ENCODE results near the gene FHDC1.
"Not testable (repeated sequence)": the region's sequence is repeated elsewhere in the genome, so short reads cannot be mapped to it uniquely, and the experiment has no call there.

Gene FHDC1, protein sequence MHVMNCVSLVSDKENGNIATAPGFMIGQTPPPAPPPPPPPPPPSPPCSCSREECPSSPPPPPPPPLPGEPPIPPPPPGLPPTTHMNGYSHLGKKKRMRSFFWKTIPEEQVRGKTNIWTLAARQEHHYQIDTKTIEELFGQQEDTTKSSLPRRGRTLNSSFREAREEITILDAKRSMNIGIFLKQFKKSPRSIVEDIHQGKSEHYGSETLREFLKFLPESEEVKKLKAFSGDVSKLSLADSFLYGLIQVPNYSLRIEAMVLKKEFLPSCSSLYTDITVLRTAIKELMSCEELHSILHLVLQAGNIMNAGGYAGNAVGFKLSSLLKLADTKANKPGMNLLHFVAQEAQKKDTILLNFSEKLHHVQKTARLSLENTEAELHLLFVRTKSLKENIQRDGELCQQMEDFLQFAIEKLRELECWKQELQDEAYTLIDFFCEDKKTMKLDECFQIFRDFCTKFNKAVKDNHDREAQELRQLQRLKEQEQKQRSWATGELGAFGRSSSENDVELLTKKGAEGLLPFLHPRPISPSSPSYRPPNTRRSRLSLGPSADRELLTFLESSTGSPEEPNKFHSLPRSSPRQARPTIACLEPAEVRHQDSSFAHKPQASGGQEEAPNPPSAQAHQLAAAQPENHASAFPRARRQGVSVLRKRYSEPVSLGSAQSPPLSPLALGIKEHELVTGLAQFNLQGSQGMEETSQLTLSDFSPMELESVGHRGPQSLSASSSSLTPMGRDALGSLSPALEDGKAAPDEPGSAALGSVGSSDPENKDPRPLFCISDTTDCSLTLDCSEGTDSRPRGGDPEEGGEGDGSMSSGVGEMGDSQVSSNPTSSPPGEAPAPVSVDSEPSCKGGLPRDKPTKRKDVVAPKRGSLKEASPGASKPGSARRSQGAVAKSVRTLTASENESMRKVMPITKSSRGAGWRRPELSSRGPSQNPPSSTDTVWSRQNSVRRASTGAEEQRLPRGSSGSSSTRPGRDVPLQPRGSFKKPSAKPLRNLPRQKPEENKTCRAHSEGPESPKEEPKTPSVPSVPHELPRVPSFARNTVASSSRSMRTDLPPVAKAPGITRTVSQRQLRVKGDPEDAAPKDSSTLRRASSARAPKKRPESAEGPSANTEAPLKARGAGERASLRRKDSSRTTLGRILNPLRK

DNA sequence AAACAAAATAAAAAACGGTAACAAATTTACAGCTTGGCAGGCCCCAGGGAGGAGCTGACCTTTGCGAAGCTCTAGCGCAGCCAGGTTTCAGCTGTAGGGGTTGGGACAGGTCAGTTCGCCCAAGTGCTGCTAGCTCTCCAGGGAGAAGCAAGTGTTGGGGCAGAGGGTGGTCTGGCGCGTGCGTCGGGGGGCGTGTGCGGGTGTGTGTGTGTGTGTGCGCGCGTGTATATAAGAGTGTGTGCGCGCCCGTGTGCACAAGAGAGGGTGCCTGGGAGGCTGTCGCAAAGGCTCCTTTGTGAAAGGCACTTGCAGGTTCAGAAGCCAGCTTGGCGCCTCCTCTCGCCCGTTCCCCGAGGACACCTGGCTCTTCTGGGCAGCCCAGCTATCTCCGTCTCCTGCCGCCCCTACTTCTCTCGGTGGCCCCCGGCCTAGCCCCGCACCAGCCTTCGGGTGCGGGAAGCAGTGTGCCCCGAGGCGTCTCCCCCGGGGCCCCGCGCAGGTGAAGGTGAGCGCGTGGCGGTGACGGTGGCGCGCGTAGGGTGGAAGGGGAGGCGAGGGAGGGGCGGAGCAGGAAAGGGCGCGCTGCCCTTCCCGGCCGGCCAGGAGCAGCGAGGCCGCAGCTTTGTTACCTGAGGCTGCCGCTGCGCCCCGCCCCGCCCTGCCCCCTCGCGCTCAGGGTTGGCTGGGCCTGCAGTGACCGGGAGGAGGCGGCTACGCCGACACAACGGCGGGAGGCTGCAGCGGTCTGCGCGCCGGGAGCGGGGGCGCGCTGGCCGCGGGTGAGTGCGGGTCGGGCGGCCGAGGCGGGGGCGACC lies at the start of gene FHDC1:
TSS of gene FHDC1 (plus strand) at position 693 of the 815 bp plus-strand sequence. CDS start 6,735 bp downstream, outside the sequence.
- DNase-seq = no peak

DNA sequence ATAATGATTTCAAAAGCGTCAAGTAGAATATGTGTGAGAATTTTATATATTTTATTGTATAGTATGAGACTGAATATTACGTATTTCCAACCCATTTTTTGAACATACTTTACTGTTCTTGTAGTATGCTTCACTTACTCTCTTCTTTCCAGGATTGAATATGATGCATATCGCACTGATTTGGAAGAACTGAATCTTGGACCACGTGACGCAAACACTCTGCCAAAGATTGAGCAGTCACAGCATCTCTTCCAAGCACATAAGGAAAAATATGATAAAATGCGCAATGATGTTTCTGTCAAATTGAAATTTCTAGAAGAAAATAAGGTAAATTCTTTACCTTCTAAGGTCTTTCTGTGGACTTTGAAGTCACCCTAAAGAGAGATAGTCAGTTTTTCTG lies 48.1 kb upstream of the FHDC1 start:
- no peak for DNase-seq

DNA sequence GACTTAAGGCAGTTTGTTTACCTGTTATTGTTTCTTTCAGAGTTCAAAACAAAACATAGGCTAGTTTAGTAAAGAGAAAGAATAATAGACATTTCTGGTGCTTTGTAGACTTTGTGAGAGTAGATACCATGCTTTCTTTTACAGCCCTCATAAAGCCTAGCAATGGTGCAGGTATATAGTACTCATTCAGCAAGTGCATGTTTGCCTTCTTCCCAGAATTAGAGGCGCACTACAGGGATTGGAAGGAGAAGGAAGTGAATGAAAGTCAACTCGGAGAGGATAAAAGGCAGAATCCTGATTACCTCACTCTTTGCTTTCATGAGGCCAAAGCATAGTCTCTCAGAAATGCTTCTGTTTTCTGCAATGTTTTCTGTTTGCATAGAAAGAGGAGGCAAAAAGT lies 43.1 kb upstream of the FHDC1 start:
- no peak for DNase-seq

DNA sequence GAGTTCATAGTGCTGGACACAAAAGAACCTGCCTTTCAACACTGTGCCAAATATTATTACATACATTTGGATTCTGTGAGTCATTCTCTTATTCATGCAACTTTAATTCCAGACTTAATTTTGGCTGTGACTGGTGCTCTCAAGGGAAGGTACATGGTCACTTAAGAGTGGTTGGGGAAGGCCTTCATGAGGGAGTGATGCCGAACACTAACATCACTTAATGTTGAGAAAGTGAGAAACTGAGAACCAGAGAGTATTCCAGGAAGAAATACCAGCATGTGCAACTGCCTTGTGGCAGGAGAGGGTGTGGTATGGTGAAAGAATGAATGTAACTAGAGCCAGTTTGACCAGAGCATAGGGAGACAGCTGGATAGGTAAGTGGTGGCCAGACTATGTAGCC lies 41.5 kb upstream of the FHDC1 start:
- DNase-seq = no peak

DNA sequence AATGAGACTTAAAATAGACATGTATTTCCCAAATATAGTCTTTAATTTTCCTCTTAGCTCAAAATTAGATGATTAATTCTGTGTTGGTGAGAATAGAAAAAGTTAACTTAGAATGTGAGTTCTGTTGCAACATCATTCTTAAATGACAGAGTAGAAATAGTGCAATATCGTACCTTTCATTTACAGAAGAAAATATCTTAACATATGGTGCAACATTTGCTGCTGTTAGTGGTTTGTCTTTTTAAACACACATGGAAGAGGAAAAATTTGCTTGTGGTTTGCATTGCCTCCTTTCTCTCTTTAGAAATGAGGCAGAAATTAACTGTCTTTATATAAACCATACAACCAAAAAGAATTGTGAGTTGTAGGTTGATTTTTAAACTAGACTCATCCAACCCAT lies 39.3 kb upstream of the FHDC1 start:
- DNase-seq = no peak

DNA sequence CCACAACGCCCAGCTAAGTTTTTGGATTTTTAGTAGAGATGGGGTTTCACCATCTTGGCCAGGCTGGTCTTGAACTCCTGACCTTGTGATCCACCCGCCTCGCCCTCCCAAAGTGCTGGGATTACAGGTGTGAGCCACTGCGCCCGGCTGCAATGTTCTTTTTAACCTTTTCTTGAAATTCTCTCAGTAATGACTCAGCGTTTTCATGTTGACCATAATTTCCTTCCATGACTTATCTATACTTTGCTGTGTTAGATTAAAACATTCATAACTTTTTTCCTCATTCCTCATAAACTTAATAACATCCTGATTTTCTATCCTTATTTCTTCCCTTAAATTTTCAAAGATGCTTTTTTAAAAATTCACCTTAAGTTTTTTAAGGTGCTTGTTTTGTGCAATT lies 38.0 kb upstream of the FHDC1 start:
- not testable (repeated sequence) for DNase-seq

DNA sequence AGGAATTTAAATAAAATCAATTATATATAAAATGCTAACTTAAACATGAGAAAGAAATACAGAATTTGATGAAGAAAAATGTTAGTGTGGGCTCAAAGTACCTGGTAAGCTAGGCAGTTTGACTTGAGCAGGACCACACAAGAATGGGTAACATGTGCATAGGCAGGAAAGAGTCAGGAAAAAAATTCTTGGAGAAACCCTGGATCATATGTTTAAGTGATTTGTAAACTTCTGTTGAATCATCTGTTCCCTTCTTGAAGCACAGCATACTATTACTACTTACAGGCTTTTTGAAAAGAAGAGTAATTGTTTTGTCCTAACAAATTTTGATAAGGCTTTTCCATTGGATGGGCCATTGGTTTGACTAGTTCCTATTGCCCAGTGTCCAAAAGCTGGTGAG lies 37.5 kb upstream of the FHDC1 start:
- no peak for DNase-seq

DNA sequence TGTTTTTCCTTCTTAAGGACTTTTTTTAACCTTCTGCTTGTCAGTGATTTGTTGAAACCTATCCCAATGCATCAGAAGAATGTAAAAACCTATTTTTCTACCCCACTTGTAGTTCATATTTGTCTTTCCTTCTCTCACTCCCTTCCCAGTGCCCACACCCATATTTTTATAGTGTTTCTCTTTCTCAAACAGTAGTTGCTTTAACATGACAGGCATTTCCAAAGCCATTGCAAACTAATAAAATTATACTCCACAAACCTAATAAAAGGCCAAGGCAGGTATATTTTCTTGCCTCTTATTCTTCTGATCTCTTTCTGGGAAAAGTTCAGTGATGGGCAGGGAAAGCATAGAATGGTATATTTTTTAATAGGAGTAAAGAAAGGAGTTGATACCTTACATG lies 35.7 kb upstream of the FHDC1 start:
- no peak for DNase-seq

DNA sequence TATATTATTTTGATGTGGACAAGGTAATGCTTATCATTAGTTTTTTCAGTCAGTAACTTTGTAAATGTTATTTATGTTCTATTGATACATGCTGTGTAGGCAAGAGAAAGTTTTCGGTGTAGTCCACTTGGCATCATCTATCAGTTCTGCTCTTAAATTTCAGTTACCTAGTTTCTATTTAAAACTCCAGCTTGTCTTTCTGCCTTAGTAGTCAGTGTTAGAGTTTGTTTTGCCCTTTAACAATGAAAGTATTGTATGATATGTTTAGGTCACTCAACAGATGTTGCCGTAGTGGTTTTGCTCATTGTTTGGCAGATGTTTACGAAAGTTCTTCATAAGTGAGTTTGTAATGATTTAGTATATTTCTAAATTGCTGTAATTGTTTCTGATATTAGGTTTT lies 34.9 kb upstream of the FHDC1 start:
- no peak for DNase-seq

DNA sequence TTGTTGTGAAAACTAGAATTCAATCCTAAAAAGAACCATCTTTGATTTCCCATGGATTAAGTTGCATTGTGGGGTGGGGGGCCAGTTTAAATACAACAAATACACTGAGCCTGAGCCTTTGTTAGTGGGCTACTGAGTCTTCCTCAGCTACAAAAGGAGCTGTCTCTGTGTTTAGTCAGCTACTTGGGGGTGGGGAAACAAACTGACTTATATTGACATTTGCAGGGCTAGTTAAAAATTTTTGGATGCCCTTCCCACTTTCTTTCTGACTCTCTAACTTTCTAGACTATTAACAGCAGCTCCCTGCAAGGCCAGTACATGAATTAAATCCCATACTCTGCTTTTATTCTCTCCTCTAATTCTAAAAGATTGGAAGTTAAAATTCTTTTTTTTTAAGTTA lies 32.5 kb upstream of the FHDC1 start:
- DNase-seq = no peak

DNA sequence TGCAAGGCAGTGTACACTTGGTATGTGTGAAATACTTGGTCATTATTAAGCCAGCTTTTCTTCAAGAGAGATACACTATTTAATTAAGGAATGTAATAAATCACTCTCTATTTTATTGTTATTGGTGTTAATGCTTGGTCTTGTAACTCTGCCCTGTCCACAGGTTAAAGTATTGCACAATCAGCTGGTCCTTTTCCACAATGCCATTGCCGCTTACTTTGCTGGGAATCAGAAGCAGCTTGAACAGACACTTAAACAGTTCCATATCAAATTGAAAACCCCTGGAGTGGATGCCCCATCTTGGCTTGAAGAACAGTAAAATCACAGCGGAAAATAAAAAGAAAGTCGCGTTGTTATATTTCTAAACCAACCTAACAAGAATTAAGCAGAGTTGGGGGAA lies 26.2 kb upstream of the FHDC1 start:
- DNase-seq = no peak

DNA sequence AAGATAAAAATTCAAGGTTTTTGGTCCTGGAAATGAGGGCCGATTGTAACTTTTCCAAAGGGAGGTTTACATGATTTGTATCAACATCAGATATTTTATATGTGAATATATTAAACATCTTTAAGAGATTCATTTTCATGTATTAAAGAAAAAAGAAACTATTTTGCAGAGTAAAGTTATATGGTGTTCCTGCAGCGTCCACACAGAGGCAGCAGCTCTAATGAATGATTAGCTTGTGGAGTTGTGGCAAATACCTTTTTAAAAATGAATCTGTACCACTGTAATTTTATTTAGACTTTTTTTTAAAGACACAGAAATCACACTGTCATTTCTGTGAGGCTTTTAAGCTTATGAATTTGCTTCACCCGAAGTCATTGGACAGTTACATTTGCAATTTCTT lies 25.6 kb upstream of the FHDC1 start:
- DNase-seq = no peak

DNA sequence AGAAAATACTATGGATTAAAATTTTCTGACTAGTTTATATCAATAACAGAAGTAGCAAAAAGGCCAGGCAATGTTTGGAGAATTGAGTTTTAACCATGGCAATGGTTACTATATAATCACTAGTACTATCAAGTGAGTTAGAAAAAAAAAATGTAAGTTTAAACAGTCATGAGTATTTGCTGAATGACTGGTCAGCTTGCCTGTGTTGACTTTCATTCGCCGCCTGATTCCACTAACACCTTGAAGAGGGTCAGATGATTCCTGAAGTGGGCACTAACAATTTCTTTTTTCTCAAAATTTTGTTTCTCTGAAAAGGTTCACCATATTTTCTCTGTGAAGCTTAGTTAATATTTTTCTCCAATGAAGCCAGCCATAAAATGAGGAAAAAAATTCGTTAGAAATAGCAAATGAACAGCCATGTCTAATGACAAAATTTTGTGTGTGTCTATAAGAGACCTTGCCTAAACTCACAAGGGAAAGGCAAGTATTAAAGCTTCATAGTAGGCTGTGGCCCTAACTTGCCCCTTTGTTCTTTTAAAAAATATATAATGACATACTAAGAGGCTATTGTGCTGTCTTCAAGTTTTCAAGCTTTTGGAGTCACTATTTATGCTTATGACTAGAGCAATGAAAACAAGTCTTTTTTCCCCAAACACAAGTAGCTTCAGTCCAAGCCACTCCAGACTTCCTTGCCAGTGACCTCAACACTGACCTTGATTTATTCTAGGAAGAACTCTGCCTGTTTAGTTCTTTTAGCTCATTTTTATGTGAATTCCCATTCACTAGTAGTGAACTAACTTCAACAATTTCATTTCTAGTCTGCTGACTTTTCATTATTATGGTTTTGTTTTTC lies 18.4 kb upstream of the FHDC1 start:
- no peak for DNase-seq

DNA sequence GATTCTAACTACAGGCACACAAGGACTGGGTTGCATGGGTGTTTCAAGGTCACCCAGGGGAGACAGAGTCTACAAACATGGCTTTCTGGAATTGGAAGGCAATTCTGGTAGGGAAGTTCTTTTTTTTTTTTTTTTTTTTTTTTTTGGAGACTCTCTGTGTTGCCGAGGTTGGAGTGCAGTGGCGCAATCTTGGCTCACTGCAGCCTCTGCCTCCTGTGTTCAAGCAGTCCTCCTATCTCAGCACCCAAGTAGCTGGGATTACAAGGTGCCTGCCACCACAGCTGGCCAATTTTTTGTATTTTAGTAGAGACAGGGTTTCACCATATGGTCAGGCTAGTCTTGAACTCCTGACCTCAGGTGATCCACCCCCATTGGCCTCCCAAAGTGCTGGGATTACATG lies 16.3 kb upstream of the FHDC1 start:
- no peak for DNase-seq

DNA sequence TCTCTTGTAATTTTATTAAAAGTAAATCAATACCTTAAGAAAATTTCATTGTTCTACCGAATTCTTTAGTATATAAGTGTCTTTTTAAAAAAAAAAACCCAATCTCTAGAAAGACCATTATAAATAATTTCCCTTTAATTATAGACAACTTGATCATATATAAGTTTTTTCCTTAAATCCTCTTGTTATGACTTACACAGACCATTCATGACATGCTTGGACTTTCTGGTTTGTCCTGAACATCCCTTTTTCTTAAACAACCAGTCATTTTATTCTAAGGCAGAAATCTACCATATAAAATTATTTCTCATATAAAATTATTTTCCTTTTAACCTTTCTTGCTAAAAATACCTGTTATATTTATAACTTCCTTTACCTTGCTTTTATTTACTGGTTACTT lies 15.4 kb upstream of the FHDC1 start:
- no peak for DNase-seq

DNA sequence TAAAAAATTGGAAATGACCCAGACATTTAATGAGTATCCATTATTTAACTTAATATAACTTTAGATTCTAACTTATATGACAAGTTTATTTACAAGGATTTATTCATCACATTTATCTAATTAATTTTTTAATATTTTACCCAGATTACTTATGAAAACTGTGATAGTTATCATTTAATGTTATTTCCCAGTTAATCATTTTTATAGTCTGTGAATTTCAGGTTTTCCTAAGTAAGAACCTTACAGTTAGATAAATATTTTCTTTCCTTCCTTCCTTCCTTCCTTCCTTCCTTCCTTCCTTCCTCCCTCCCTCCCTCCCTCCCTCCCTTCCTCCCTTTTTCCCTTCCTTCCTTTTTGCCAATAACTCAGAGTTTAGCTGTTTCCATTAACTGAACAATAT lies 14.8 kb upstream of the FHDC1 start:
- DNase-seq = no peak

DNA sequence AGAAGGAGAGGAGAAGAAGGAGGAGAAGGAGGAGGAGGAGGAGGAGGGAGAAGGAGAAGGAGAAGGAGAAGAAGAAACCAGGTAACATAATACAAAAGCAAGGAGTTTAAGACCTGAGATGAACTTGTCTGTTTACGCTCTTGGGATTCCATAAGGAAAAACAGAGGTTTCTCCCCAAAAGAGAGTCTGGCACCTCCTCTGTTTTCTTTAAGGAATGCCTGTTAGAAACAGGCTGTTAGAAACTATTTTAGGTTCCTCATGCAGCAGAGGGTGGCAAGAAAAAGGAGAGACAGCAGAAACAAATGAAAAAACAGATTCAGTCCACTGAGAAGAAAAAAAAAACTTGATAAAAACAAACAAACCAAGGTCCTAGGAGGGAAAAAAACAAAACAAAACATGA lies 10.3 kb upstream of the FHDC1 start:
- no peak for DNase-seq

DNA sequence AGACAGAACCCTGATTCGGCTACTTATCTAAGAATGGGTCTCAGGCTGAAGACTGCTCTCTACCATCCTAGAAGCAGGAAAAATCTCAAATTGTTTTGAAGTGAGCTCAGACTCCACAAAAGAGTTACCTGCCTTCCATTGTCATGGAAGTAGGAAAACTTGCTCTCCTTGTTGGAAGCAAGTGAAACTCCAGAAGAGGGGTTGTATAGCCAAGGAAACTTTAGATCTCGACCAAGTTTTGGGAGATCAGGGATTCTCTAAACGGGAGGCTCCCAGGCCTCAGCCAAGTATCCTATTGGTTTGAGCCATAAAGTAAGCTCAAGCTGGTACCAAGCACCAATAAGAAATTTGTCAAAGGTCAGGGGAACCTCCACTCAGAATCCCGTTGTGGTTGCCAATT lies 9.2 kb upstream of the FHDC1 start:
- DNase-seq = no peak

DNA sequence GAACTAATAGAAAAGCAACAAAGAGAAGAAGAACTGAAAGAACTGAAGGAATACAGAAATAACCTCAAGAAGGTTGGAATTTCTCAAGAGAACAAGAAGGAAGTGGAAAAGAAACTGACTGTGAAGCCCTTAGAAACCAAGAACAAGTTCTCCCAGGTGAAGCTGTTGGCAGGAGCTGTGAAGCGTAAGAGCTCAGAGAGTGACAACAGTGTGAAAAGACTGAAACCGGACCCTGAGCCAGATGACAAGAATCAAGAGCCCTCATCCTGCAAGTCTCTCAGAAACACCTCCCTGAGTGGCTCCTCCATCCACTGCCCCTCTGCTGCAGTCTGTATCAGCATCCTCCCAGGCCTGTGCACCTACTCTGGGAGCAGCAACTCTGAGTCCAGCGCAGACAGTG lies 8.4 kb upstream of the FHDC1 start:
- DNase-seq = no peak

DNA sequence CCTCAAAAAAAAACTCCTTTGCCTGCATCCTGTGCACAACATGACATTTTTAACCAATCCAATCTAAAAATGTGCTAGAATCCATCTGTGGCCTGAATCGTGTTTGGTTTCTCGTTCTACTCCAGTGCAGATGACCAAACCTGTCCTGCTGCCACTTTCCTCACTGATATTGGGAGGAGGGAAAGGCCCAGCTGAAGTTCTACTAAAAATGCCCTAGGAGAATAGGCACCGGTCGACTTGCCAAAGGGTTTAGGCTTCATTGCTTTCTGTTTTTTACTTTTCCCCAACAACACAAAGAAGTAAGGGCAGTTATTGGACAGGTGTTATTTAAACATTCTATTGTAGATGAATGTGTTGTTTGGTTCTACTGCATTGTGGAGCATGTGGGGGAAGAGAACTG lies 7.8 kb upstream of the FHDC1 start:
- no peak for DNase-seq

DNA sequence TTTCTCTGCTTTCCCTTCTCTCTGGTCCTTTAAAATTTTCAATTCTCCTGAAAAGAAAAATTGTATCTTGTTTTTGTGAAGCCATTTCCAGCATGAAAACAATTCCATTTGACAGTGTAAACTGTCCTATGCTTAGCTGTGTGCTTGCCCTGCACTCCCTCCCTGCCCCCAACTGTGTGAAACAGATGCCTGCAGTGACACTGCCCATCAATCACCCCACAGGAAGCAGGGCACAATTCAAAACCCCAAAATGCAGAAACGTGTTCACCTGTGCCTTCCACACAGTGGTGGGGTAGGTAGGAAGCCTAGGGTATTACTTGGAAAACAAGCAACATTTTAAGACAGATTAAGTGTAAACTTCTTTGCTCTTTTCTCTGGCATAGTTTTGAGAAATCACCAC lies 6.2 kb upstream of the FHDC1 start:
- no peak for DNase-seq

DNA sequence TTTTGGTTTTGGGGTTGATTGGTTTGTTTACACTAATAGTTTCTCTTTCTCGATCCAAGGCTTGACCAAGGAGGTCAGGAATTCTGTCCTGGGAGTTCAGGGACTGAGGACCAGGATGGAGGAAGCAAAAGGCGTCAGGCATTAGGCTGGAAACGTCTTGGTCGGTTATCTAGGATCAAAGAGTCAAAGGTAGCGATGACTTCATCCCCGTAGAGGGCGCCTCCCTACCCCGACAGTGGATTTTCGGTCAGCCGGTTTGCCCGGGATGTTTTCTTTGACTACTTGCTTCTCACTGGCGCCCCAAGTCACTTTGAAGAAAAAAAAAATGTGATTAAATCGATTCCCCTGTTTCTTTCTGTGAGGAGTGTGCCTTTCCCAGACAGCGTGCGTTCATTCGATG lies 980 bp upstream of the FHDC1 start:
- DNase-seq = no peak
